Muscle layer of colon (tissue), 2 donors: Measurements from ENCODE around the gene RNF44.

ENCODE experiments used
- H3K27ac ChIP-seq: one replicate; pipeline ENCODE4 v1.7.0; 2013; ENCODE audit warnings: low read depth, mild to moderate bottlenecking, low read length, moderate library complexity
- H3K27me3 ChIP-seq, 2 donors: one replicate each; pipeline ENCODE4 v1.7.0; 2013; ENCODE audit warnings: low read length in 2 of 2, mild to moderate bottlenecking in 2 of 2; ENCODE audit not compliant: insufficient read depth in 2 of 2, control insufficient read depth in 1 of 2
- H3K36me3 ChIP-seq: one replicate; pipeline ENCODE4 v1.7.0; 2013; ENCODE audit warnings: mild to moderate bottlenecking, low read length; ENCODE audit not compliant: insufficient read depth
- H3K4me1 ChIP-seq: one replicate; pipeline ENCODE4 v1.7.0; 2013; ENCODE audit warnings: mild to moderate bottlenecking, low read length; ENCODE audit not compliant: insufficient read depth
- H3K4me3 ChIP-seq, 2 donors: one replicate each; pipeline ENCODE4 v1.7.0; 2013; ENCODE audit warnings: low read length in 2 of 2, low read depth in 1 of 2, mild to moderate bottlenecking in 1 of 2, moderate library complexity in 1 of 2
- H3K9ac ChIP-seq: one replicate; pipeline ENCODE4 v1.7.0; 2013; ENCODE audit warnings: low read length
- H3K9me3 ChIP-seq: one replicate; pipeline ENCODE4 v1.7.0; 2013; ENCODE audit warnings: mild to moderate bottlenecking, low read length
- donor health status: abdominal sarcoma.
- donor health status: Adenocarcinoma of cecum.

RNF44 gene

GRCh38 chr5:176526462-176526861 is 10.7 kb downstream of the RNF44 start:
- H3K9me3 ChIP-seq = no peaks in the 10 kb centered on the region
- peaks cover 29% of the 10 kb centered on the region for H3K36me3 ChIP-seq
- no peak overlapping the region for H3K27ac ChIP-seq
- H3K4me3 ChIP-seq = no peak overlapping the region
- H3K4me1 ChIP-seq = peaks cover 6% of the 10 kb centered on the region
- H3K27me3 ChIP-seq = no peaks in the 10 kb centered on the region
- H3K9ac ChIP-seq = no peak overlapping the region

GRCh38 chr5:176525677-176526076 is 11.5 kb downstream of the RNF44 start:
- Histone ChIP-seq H3K27ac (no peak overlapping the region), H3K36me3 (peaks cover 23% of the 10 kb centered on the region), H3K4me3 (no peak overlapping the region), H3K9me3 (no peaks in the 10 kb centered on the region), H3K4me1 (no peaks in the 10 kb centered on the region), H3K9ac (no peak overlapping the region), H3K27me3 (no peaks in the 10 kb centered on the region)

GRCh38 chr5:176524987-176525386 is 12.2 kb downstream of the RNF44 start:
- no peaks in the 10 kb centered on the region for H3K4me1 ChIP-seq
- no peaks in the 10 kb centered on the region for H3K27me3 ChIP-seq
- peaks cover 23% of the 10 kb centered on the region for H3K36me3 ChIP-seq
- H3K4me3 ChIP-seq = no peak overlapping the region
- no peaks in the 10 kb centered on the region for H3K9me3 ChIP-seq
- no peak overlapping the region for H3K9ac ChIP-seq
- no peak overlapping the region for H3K27ac ChIP-seq

GRCh38 chr5:176524138-176524537 is 13.1 kb downstream of the RNF44 start:
- Histone ChIP-seq H3K36me3 (peaks cover 16% of the 10 kb centered on the region), H3K4me3 (no peak overlapping the region), H3K9me3 (no peaks in the 10 kb centered on the region)

GRCh38 chr5:176521699-176522263 is 15.4 kb downstream of the RNF44 start:
- Histone ChIP-seq H3K27me3 (no peaks in the 10 kb centered on the region), H3K4me3 (no peak overlapping the region), H3K36me3 (no peaks in the 10 kb centered on the region), H3K4me1 (no peaks in the 10 kb centered on the region), H3K9me3 (no peaks in the 10 kb centered on the region), H3K9ac (no peak overlapping the region), H3K27ac (no peak overlapping the region)

More at GRCh38 chr5:176524138-176524537, 13.1 kb downstream of the RNF44 start:
- no peak overlapping the region for H3K27ac ChIP-seq
- no peaks in the 10 kb centered on the region for H3K4me1 ChIP-seq
- no peak overlapping the region for H3K9ac ChIP-seq
- H3K27me3 ChIP-seq = no peaks in the 10 kb centered on the region

- Histone ChIP-seq H3K36me3 (no peaks in the 10 kb centered on the region), H3K27ac (no peak overlapping the region), H3K4me3 (no peak overlapping the region), H3K4me1 (no peaks in the 10 kb centered on the region), H3K27me3 (no peaks in the 10 kb centered on the region), H3K9ac (no peak overlapping the region), H3K9me3 (no peaks in the 10 kb centered on the region)
Measured at GRCh38 chr5:176521286-176521685, 15.9 kb downstream of the RNF44 start.

GRCh38 chr5:176519810-176520720 is 17.1 kb downstream of the RNF44 start:
- Histone ChIP-seq H3K9ac (no peak overlapping the region), H3K4me1 (no peaks in the 10 kb centered on the region), H3K4me3 (no peak overlapping the region), H3K36me3 (no peaks in the 10 kb centered on the region), H3K27ac (no peak overlapping the region), H3K9me3 (no peaks in the 10 kb centered on the region), H3K27me3 (no peaks in the 10 kb centered on the region)

GRCh38 chr5:176517053-176517661 is 20.0 kb downstream of the RNF44 start:
- Histone ChIP-seq H3K4me1 (no peaks in the 10 kb centered on the region), H3K27ac (no peak overlapping the region), H3K9me3 (no peaks in the 10 kb centered on the region), H3K4me3 (no peak overlapping the region), H3K27me3 (no peaks in the 10 kb centered on the region), H3K36me3 (no peaks in the 10 kb centered on the region), H3K9ac (no peak overlapping the region)

GRCh38 chr5:176515396-176515795 is 21.8 kb downstream of the RNF44 start:
- H3K36me3 ChIP-seq = no peaks in the 10 kb centered on the region
- no peak overlapping the region for H3K9ac ChIP-seq
- H3K4me3 ChIP-seq = no peak overlapping the region
- H3K27ac ChIP-seq = no peak overlapping the region
- H3K9me3 ChIP-seq = no peaks in the 10 kb centered on the region
- H3K27me3 ChIP-seq = no peaks in the 10 kb centered on the region
- no peaks in the 10 kb centered on the region for H3K4me1 ChIP-seq

GRCh38 chr5:176514244-176514950 is 22.8 kb downstream of the RNF44 start:
- no peak overlapping the region for H3K9ac ChIP-seq
- no peaks in the 10 kb centered on the region for H3K27me3 ChIP-seq
- no peak overlapping the region for H3K27ac ChIP-seq
- H3K4me1 ChIP-seq = no peaks in the 10 kb centered on the region
- H3K36me3 ChIP-seq = peaks cover under 1% of the 10 kb centered on the region
- no peak overlapping the region for H3K4me3 ChIP-seq
- H3K9me3 ChIP-seq = no peaks in the 10 kb centered on the region

- Histone ChIP-seq H3K4me3 (no peak overlapping the region), H3K27me3 (no peaks in the 10 kb centered on the region), H3K9ac (no peak overlapping the region), H3K36me3 (peaks cover 7% of the 10 kb centered on the region), H3K9me3 (no peaks in the 10 kb centered on the region), H3K27ac (no peak overlapping the region), H3K4me1 (no peaks in the 10 kb centered on the region)
Measured at GRCh38 chr5:176513788-176514187, 23.4 kb downstream of the RNF44 start.
